Ovary (tissue), 9 donors: ENCODE measurements around the gene TCEANC2. TPM values are rescaled to one million over a fixed set of nuclear protein-coding genes. Genes with fewer than 3 reads are reported as not detected.

Experiments used
- DNase-seq, 5 donors: peaks; one replicate each; pipeline ENCODE4 v3.0.0-alpha.2; 2019 to 2020
- H3K27ac ChIP-seq, 2 donors: fragments of 200-600 bp; one replicate each; pipeline versions ENCODE4 v1.5.1 to v1.8.0; 2019 to 2022
- H3K27me3 ChIP-seq: fragments of 200-600 bp; one replicate; pipeline ENCODE4 v1.8.0; 2022
- H3K36me3 ChIP-seq: fragments of 200-600 bp; sonication (generic); one replicate; pipeline ENCODE4 v1.5.1; 2019
- H3K4me1 ChIP-seq: one replicate; pipeline ENCODE4 v1.8.1; 2013; ENCODE audit warnings: mild to moderate bottlenecking, moderate library complexity; ENCODE audit not compliant: insufficient read depth
- H3K4me3 ChIP-seq: fragments of 200-600 bp; sonication (generic); one replicate; pipeline ENCODE4 v1.5.1; 2017
- H3K9me3 ChIP-seq, 2 donors: fragments of 200-600 bp in 1 of 2; sonication (generic) in 1 of 2; one replicate each; pipeline versions ENCODE4 v1.5.1 to v1.8.1; 2013 to 2019; ENCODE audit warnings: mild to moderate bottlenecking in 1 of 2, moderate library complexity in 1 of 2
- EP300 ChIP-seq: sonication (generic); formaldehyde crosslinking; IDR thresholded peaks from one replicate; pipeline ENCODE4 v1.6.1; 2017; ENCODE audit warnings: antibody characterized with exemption
- POLR2A ChIP-seq: fragments of 450-650 bp; IDR thresholded peaks from one replicate; pipeline ENCODE4 v1.6.1; 2017; ENCODE audit warnings: antibody characterized with exemption, mild to moderate bottlenecking, moderate library complexity
- WGBS, 3 donors: extraction: QIAGEN DNeasy Blood & Tissue Kit in 1 of 3; methylation state at CpG; one replicate each; pipeline versions ENCODE4 v1.1.5 to v1.1.7; 2013 to 2017; 5-methylcytosine and 5-hydroxymethylcytosine counted together
- intact Hi-C, 4 donors: fragments of 100-400 bp; cut with DNase I; formaldehyde crosslinking; loops; one replicate each; pipeline versions ENCODE4 v1.11.0 to v1.15.1; 2022 to 2023
- polyA plus RNA-seq, 2 donors: library from polyadenylated mRNA; stranded (reverse); fragments of 200-250 nt in 1 of 2; fragments of 350-450 nt in 1 of 2; fragmentation: Illumina TruSeq in 1 of 2; extraction: RNeasy Lipid Tissue Mini Kit (QIAGEN cat#74804) in 1 of 2; gene quantifications; one replicate each; pipeline ENCODE4 v1.2.3, GENCODE V29; 2013 to 2014
- total RNA-seq, 7 donors: library from RNA; depleted of rRNA in 2 of 7; stranded (reverse); fragments of >200 nt in 2 of 7; fragmentation: NEBNext Ultra II Directional in 3 of 7; extraction: Animal tissue kit (Norgen Biotek cat#: 25700) in 3 of 7; gene quantifications; one replicate each; pipeline versions ENCODE4 v1.1.0 to v1.2.4, GENCODE V29; 2016 to 2023
- TF ChIP-seq, protein P1 (sequence below), 3 donors: fragments of 450-650 bp in 2 of 3; fragments of 200-600 bp in 1 of 3; IDR thresholded peaks; one replicate each; pipeline versions ENCODE4 v1.5.1 to v1.8.0; 2016 to 2022; ENCODE audit warnings: antibody characterized with exemption in 3 of 3, mild to moderate bottlenecking in 1 of 3
- donor health status: DM: no; HTN: no; CAD: no; lungs with moderate emphysema.
- donor health status: DM: no; HTN: no; CAD: no.
- donor health status: Bipolar disorder and iron deficiency.
- donor health status: DM: yes; HTN: yes; CAD: no.
- donor health status: DM: no; HTN: no; CAD: no.
- donor health status: DM: yes; HTN: yes; CAD: no.

The TCEANC2 gene
- total and polyA plus RNA-seq, 9 donors = 1.8 to 5.2 (median 3.0) TPM

DNA sequence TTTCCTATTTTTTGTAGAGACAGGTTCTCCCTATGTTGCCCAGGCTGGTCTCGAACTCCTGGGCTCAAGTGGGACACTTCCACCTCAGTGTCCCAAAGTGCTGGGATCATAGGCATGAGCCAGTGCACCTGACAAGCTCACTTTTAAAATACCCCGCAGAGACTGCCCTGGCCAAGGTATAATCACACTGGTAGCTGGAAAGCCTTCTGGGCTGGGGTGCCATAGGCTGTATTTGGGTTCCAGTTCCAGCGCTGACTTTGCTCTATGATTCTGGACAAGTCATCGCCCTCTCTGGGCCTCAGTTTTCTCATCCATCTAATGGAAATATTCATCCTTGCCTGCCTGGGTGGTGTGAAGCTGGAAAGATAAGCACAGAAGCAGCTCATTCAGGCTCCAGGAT lies 45.8 kb upstream of the TCEANC2 start:
- DNase-seq = no peak
- Histone ChIP-seq H3K4me1 (no peaks in the 10 kb centered on the region), H3K9me3 (no peaks in the 10 kb centered on the region), H3K36me3 (no peaks in the 10 kb centered on the region), H3K4me3 (no peak overlapping the region), H3K27me3 (no peaks in the 10 kb centered on the region), H3K27ac (no peak overlapping the region)
- intact Hi-C loops = no loop called here
- WGBS, 3 donors = 90 to 98% (median 94%) methylated on average over 4 of the region's 4 CpGs
- TF ChIP-seq EP300 (no peak), POLR2A (no peak)
- TF ChIP-seq, protein P1, sequence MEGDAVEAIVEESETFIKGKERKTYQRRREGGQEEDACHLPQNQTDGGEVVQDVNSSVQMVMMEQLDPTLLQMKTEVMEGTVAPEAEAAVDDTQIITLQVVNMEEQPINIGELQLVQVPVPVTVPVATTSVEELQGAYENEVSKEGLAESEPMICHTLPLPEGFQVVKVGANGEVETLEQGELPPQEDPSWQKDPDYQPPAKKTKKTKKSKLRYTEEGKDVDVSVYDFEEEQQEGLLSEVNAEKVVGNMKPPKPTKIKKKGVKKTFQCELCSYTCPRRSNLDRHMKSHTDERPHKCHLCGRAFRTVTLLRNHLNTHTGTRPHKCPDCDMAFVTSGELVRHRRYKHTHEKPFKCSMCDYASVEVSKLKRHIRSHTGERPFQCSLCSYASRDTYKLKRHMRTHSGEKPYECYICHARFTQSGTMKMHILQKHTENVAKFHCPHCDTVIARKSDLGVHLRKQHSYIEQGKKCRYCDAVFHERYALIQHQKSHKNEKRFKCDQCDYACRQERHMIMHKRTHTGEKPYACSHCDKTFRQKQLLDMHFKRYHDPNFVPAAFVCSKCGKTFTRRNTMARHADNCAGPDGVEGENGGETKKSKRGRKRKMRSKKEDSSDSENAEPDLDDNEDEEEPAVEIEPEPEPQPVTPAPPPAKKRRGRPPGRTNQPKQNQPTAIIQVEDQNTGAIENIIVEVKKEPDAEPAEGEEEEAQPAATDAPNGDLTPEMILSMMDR (IDR thresholded peaks at IDR 0.05) = no peak

DNA sequence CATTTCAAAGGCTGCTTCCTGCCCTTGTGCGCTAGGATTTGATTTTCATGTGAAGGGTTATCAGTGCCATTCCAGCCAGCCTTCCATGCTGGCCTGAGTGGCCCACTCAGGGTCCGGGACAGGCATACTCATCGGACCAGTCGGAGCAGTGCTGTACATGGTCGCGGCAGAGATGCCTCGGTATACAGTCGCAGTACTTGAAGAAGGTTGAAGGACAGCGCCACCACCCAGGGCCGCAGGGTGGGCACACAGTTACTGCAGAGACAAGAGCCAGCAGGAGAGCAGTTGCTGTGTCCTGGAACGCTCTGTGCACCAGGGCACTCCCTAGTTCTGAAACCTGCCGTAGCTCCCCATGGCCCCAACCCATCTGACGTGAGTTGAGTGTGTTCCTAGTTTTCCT lies 44.5 kb upstream of the TCEANC2 start:
- intact Hi-C loops = no loop called here
- Histone ChIP-seq H3K4me1 (no peaks in the 10 kb centered on the region), H3K27ac (no peak overlapping the region), H3K27me3 (no peaks in the 10 kb centered on the region), H3K36me3 (no peaks in the 10 kb centered on the region), H3K9me3 (no peaks in the 10 kb centered on the region), H3K4me3 (no peak overlapping the region)
- 78 to 85% (median 81%) methylated on average over 13 of the region's 13 CpGs for WGBS, 3 donors
- DNase-seq = no peak
- TF ChIP-seq EP300 (no peak), POLR2A (no peak)
- TF ChIP-seq, protein P1 (IDR thresholded peaks at IDR 0.05) = no peak

DNA sequence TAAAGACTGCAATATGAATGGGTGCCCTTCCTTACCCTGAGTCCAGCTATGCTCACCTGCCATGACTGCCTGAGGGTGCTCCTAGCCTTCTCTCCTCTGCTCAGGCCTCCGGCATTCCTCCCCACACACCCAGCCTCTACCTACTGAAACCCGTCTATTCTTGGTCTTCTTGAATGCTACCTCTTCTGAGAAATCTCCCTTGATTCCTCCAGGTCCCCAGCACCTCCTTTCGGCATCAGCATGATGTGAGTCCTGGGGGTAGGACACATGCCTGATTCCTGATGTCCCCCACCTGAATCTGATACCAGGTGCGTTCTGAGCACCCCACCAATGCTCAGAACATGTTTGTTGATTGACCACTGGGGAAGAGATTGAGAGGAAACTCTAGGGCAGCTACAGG lies 44.0 kb upstream of the TCEANC2 start:
- no peak for DNase-seq
- Histone ChIP-seq H3K4me3 (no peak overlapping the region), H3K27ac (no peak overlapping the region), H3K27me3 (no peaks in the 10 kb centered on the region), H3K9me3 (no peaks in the 10 kb centered on the region), H3K4me1 (no peaks in the 10 kb centered on the region), H3K36me3 (no peaks in the 10 kb centered on the region)
- no peak for TF ChIP-seq POLR2A
- TF ChIP-seq, protein P1 (IDR thresholded peaks at IDR 0.05) = no peak
- WGBS, 3 donors = 84 to 90% (median 85%) methylated on average over 4 of the region's 4 CpGs
- intact Hi-C loops = no loop called here

DNA sequence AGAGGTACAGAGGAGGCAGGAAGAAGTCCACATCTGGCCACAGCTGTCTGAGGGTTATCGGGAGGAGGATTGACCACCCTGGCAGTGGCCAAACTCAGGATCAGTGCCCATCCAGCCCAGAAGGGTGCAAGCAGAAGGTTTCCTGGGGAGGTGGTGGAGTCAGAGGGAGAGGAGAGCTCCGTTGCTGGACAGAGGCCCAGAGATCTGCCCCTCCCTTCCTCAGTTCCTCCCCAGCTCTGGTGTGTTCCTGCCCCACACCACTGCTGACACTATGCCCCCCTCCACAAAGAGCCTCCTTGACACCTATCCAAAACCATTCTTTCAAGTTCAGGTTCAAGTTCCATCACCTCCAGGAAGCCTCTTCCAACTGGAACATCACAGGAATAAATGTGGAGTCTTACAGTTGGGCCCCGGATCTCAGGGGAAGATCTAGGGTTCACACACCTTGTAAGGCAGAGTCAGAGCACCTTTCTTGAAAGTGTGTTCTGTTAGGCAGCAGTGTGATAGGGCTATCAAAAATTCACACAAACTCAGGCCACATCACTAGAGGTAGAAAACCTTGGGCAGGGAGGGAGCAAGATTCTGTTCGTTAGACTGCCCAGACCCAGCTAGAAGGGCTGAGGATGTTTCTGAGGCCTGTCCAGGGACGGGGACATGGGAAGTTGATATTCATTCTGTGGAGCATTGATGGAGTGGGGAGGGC lies 42.8 kb upstream of the TCEANC2 start:
- no peaks in the 10 kb centered on the region for H3K9me3 ChIP-seq
- no peaks in the 10 kb centered on the region for H3K36me3 ChIP-seq
- H3K4me3 ChIP-seq = no peak overlapping the region
- H3K27ac ChIP-seq = no peak overlapping the region
- DNase-seq = no peak
- intact Hi-C loops = no loop called here
- H3K27me3 ChIP-seq = no peaks in the 10 kb centered on the region
- no peaks in the 10 kb centered on the region for H3K4me1 ChIP-seq
- WGBS, 3 donors = 58 to 65% (median 60%) methylated on average over 5 of the region's 5 CpGs
- TF ChIP-seq, protein P1 (IDR thresholded peaks at IDR 0.05) = no peak
- TF ChIP-seq POLR2A (no peak), EP300 (no peak)
